K562 (cell line): ENCODE data around the gene AGBL1. TPM values are rescaled to one million over a fixed set of nuclear protein-coding genes. Genes with fewer than 3 reads are reported as not detected.

Experiments
- BCL6 ChIP-seq: fragments of 250-450 bp; sonication (Bioruptor Pico); IDR thresholded peaks from 2 replicates; pipeline ENCODE4 v1.4.0; 2020
- MGA ChIP-seq: fragments of 450-650 bp; IDR thresholded peaks from 2 replicates; pipeline ENCODE4 v1.6.1; 2016; ENCODE audit warnings: mild to moderate bottlenecking, moderate library complexity
- SMAD1 ChIP-seq: fragments of 150-350 bp; IDR thresholded peaks from 2 replicates; pipeline ENCODE4 v1.6.1; 2014; ENCODE audit warnings: low read length, low read depth; ENCODE audit not compliant: partially characterized antibody
- SMAD2 ChIP-seq: fragments of 150-350 bp; IDR thresholded peaks from 2 replicates; pipeline ENCODE4 v1.6.1; 2014; ENCODE audit warnings: low read depth, mild to moderate bottlenecking, low read length
- ZNF785 ChIP-seq: fragments of 250-450 bp; sonication (Bioruptor Pico); IDR thresholded peaks from 2 replicates; pipeline ENCODE4 v1.4.0; 2020; ENCODE audit warnings: mild to moderate bottlenecking
- polyA plus RNA-seq, 8 experiments: library from polyadenylated mRNA; depleted of rRNA in 4 of 8; stranded (reverse) in 5 of 8; unstranded in 3 of 8; fragments of >200 nt; fragmentation: Nextera tagmentation in 2 of 8; fragmentation: Illumina TruSeq in 1 of 8; extraction: Ambion mirVana in 2 of 8; extraction: Trizol in 1 of 8; gene quantifications; 2 replicates each; pipeline versions ENCODE4 v1.2.1 to v1.2.3, GENCODE V29; 2011 to 2014; ENCODE audit warnings: inconsistent platforms in 1 of 8, missing spikeins in 1 of 8
- total RNA-seq, 7 experiments: library from RNA; depleted of rRNA in 6 of 7; stranded (reverse); fragments of >200 nt in 6 of 7; fragmentation: Illumina TruSeq in 2 of 7; extraction: Trizol in 2 of 7; gene quantifications; 2 replicates each; pipeline versions ENCODE4 v1.2.1 to v1.2.3, GENCODE V29; 2011 to 2021; ENCODE audit warnings: low replicate concordance in 1 of 7

The AGBL1 gene
- total and polyA plus RNA-seq, 9 of the 15 experiments (the other 6 are each of a cell fraction or from before 2014, with no cell fraction given): not detected

DNA sequence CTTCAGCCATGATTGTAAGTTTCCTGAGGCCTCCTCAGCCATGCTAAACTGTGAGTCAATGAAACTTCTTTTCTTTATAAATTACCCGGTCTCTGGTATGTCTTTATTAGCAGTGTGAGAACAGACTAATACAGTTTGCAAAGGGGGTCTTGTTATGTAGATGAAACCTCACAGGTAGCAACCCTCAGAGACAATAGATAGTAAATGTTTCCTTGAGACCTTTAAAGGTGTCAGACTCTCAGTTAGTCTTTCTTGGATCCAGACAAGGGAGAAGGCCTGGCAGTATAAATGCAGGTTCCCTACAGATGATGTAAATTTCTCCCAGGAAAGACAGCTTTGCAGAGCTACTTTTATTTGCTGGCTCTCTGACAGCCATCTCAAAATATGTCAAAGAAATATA lies 510.8 kb downstream of the AGBL1 start (continued):
- TF ChIP-seq MGA (no peak), BCL6 (CRISPR knock-in tag) (no peak), SMAD1 (no peak), ZNF785 (CRISPR knock-in tag) (no peak), SMAD2 (no peak)
- TF ChIP-seq, all 486 proteins: peak for 0
